ENCODE measurements around the gene NXNL1.

The NXNL1 gene

DNA sequence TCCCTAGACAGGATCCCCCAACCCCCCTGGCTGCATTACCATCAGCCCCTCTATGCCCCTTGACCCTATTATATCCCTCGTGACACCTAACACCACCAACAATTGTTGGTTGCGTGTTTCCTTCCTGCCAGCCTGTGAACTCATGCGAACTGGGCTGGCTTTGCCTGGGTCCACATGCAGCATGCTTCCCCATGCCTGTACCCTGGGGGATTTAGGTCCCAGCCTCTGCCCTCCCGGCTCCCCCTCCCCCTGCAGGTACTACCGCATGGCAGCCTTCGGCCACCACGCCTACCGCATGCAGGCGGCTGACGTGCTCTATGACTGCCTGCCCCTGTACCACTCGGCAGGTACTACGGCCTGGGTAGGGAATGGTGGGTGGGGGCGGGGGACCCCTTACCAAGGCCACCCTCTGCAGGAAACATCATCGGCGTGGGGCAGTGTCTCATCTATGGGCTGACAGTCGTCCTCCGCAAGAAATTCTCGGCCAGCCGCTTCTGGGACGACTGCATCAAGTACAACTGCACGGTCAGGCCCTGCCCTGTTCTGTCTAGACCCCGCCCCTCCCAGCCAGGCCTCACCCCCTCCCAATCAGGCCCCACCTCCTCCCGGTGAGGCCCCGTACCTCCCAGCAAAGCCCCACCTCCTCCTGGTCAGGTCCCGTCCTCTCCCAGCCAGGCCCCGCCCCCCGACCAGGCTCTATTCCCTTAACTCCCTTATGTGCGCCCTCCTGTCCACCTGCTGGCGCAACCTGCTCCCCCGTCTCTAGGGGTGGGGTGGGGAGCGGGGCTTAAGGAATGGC is 28.1 kb upstream of the NXNL1 start:
- TF ChIP-seq, protein P1, sequence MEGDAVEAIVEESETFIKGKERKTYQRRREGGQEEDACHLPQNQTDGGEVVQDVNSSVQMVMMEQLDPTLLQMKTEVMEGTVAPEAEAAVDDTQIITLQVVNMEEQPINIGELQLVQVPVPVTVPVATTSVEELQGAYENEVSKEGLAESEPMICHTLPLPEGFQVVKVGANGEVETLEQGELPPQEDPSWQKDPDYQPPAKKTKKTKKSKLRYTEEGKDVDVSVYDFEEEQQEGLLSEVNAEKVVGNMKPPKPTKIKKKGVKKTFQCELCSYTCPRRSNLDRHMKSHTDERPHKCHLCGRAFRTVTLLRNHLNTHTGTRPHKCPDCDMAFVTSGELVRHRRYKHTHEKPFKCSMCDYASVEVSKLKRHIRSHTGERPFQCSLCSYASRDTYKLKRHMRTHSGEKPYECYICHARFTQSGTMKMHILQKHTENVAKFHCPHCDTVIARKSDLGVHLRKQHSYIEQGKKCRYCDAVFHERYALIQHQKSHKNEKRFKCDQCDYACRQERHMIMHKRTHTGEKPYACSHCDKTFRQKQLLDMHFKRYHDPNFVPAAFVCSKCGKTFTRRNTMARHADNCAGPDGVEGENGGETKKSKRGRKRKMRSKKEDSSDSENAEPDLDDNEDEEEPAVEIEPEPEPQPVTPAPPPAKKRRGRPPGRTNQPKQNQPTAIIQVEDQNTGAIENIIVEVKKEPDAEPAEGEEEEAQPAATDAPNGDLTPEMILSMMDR (IDR thresholded peaks at IDR 0.05) = no peak

DNA sequence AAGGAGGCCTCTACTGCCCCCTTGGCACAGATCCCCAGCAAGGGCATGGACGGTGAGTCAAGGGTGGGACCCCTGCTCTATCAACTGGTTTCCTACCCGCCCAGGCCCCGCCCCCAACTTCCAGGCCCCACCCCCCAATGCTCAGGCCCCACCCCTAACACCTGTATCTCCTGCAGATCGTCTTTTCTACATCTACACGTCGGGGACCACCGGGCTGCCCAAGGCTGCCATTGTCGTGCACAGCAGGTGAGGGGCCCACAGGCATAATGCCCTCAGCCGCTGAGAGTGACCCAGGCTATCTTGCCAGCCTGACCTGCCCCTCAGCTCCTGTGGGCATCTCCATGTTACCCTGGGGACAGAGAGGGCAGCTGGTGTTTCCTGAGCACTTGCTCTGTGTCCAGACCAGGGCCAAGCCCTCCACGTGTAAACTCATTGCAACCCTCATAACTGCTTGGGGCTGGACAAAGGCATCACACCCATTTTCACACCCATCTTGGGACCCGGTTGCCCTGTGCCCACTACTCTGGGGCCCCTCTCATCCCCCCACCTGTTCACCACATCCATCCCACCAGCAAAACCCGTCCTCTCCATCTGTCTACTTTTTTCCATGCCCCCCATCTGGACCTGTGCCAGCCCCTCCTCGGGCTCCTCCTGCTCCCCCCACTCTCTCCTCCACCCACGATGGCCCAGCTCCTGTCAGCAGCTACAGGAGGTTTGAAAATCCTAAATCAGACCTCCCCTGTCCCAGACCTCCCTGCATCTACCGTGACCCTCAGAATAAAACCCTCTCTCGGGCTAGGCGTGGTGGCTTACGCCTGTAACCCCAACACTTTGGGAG is 26.8 kb upstream of the NXNL1 start:
- TF ChIP-seq, protein P1 (IDR thresholded peaks at IDR 0.05) = no peak

DNA sequence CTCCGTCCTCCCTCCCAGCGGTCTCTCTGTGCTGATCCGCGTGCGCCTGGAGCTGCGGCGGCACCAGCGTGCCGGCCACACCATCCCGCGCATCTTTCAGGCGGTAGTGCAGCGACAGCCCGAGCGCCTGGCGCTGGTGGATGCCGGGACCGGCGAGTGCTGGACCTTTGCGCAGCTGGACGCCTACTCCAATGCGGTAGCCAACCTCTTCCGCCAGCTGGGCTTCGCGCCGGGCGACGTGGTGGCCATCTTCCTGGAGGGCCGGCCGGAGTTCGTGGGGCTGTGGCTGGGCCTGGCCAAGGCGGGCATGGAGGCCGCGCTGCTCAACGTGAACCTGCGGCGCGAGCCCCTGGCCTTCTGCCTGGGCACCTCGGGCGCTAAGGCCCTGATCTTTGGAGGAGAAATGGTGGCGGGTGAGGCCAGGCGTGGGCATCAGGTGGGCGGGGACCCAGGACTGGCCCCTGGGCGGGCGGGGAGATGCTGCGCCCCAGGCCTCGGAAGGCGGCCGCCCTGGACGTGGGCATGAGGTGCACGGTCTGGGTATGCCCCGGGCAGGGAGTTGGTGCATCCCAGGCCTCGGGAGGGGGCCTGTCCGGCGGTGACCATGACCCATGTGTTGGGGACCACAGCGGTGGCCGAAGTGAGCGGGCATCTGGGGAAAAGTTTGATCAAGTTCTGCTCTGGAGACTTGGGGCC is 26.0 kb upstream of the NXNL1 start:
- TF ChIP-seq, protein P1 (IDR thresholded peaks at IDR 0.05) = no peak

DNA sequence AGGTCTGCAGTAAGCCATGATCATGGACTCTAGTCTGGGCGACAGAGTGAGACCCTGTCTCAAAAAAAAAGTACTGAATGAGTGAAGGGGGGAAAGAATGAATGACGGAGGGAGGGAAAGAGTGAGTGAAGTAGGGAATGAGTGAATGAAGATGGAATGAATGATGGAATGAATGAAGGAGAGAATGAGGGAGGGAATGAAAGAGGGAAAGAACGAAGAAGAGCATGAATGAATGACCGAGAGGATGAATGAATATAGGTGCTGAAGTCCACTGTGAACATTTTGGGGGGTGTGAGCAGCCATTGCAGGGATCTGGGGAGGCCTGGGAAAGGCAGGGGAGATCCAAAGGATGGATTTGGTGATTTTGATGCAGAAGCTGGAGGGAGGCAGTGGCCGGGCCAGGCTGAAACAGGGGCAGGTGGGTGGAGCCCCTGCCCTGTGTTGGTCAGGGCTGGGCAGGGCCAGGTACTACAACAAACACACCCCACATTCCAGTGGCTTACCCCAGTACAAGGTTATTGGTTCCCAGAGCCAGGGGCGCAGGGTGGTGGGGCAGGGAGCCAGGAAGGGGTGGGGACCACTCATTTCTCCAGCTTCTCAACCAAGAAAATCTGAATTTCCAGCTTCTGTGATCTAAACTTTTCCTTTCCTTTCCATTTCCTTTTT is 23.9 kb upstream of the NXNL1 start:
- TF ChIP-seq, protein P1 (IDR thresholded peaks at IDR 0.05) = no peak

DNA sequence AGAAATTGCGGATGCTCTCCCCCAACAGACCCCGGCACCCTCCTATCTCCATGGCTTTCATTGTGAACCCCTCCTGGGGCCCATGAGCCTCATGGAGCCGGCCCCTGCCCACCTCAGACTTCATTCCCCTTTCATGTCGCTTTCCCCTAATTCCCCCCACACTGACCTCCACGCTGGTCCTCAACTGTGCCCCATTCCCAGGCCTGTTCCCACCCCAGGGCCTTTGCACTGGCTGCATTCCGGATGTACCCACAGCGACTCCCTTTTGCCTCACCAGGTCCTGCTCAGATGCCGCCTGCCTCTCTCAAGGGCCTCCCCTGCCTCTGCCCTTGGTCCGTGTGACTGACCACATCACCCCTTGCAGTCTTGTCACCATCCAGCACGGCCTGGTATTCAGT is 22.9 kb upstream of the NXNL1 start:
- TF ChIP-seq, protein P1 (IDR thresholded peaks at IDR 0.05) = no peak

DNA sequence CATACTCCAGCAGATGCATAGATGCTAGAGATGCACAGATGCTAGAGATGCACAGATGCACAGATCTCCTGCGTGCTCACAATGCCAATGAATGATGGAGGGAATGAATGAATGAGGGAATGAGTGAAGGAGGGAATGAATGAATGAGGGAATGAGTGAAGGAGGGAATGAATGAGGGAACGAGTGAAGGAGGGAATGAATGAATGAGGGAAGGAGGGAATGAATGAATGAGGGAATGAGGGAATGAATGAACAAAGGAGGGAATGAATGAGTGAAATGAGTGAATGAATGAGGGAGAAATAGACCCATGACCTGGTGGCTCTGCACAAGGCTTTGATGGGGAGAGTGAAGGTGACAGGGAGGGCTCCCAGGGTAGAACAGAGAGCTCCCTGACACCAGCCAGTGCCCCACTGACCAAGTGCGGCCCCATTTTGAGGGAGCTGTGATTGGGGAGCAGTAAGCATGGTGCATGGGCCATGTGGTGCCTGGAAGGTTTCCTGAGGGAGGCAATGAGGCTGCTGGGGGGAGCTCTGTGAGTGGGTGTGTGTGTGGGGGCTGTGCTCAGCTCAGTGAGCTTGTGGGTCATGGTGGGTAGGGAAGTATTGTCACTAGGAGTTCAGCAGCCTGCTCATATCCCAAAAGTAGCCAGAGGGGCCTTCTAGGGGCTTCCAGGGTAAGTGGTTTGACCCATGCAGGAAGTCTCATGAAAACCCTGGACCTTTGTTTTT is 22.3 kb upstream of the NXNL1 start:
- TF ChIP-seq, protein P1 (IDR thresholded peaks at IDR 0.05) = no peak
